ENCODE data around the gene DMPK. TPM values are rescaled to one million over a fixed set of nuclear protein-coding genes. Genes with fewer than 3 reads are reported as not detected.
"Not testable (repeated sequence)": the region's sequence is repeated elsewhere in the genome, so short reads cannot be mapped to it uniquely, and the experiment has no call there.

The DMPK gene
- total RNA-seq, 6 experiments from 2014 or later = 85.5 to 144 (median 102) TPM

DNA sequence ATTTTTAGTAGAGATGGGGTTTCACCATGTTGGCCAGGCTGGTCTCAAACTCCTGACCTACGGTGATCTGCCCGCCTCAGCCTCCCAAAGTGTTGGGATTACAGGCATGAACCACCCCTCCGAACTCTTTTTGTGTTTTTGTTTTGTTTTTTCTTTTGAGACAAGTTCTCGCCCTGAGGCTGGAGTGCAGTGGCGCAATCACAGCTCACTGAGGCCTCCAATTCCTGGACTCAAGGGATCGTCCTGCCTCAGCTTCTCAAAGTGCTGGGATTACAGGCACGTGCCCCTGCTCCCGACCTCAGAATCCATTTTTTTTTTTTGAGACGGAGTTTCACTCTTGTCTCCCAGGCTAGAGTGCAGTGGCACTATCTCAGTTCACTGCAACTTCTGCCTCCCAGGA is 24.6 kb downstream of the DMPK start:
- DNase-seq = no peak
- H3K27me3 Mint-ChIP-seq (ENCODE audit: insufficient read depth) = peaks cover 13% of the 10 kb centered on the region
- no peak overlapping the region for H3K4me3 Mint-ChIP-seq
- TF ChIP-seq CTCF (IDR thresholded peaks at IDR 0.05) = no peak
- no peaks in the 10 kb centered on the region; the same call in 1 of the 2 replicates for H3K4me1 Mint-ChIP-seq (ENCODE audit: low read depth)
- H3K27ac Mint-ChIP-seq = no peak overlapping the region
- H3K9me3 Mint-ChIP-seq = no peaks in the 10 kb centered on the region
- H3K36me3 Mint-ChIP-seq (ENCODE audit: low read depth) = no peaks in the 10 kb centered on the region

DNA sequence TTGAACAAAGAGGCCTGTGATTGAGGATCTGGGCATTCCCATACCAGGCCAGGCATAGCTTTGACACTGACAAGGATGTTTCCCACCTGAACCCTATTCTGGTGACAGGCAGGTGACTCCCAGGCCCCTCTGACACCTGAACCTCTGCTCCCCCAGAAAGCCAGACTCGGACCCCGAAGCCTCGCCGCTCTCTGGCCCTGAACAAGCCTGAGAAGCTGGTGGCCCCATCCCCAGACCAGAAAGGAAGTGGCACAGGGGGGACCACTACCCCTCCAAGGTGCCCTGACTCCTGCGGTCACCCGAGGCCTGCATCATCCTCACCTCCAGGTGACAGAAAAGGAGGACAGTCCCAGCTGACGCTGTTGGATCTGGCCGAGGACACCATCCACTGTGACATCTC is 28.0 kb downstream of the DMPK start:
- TF ChIP-seq CTCF (IDR thresholded peaks at IDR 0.05) = no peak
- Mint-ChIP-seq H3K4me1 (ENCODE audit: low read depth) (no peaks in the 10 kb centered on the region; the same call in 1 of the 2 replicates), H3K27me3 (ENCODE audit: insufficient read depth) (peaks cover 10% of the 10 kb centered on the region), H3K36me3 (ENCODE audit: low read depth) (no peaks in the 10 kb centered on the region), H3K4me3 (no peak overlapping the region), H3K9me3 (no peaks in the 10 kb centered on the region), H3K27ac (no peak overlapping the region)
- DNase-seq = no peak

DNA sequence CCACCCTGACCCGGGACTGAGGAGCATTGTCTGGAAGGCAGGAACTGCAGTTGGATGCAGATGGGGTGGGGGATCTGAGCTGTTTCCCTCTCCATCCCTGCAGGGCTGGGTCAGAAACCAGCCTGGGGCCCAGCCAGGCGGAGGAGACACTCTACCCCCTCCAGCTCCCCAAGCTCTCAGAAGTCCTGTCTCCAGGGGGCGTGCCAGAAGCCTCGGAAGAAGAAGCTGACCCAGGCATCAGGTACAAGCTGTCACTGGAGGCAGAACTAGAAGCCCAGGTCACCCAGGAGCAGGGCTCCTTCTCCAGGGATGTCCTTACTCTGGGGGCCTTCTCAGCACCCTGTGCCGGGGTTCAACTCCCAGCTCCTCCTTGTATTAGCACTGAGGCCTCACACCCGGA is 28.7 kb downstream of the DMPK start:
- Mint-ChIP-seq H3K27ac (no peak overlapping the region), H3K36me3 (ENCODE audit: low read depth) (no peaks in the 10 kb centered on the region), H3K4me3 (no peak overlapping the region), H3K9me3 (no peaks in the 10 kb centered on the region), H3K27me3 (ENCODE audit: insufficient read depth) (peaks cover 5% of the 10 kb centered on the region), H3K4me1 (ENCODE audit: low read depth) (no peaks in the 10 kb centered on the region; the same call in 1 of the 2 replicates)
- DNase-seq = no peak
- TF ChIP-seq CTCF (IDR thresholded peaks at IDR 0.05) = peak; percentile 18; the same call in 1 of the 2 replicates

- H3K27ac Mint-ChIP-seq = no peak overlapping the region
- H3K9me3 Mint-ChIP-seq = no peaks in the 10 kb centered on the region
- no peaks in the 10 kb centered on the region for H3K36me3 Mint-ChIP-seq (ENCODE audit: low read depth)
- no peak for DNase-seq
- no peak overlapping the region for H3K4me3 Mint-ChIP-seq
- no peak for TF ChIP-seq CTCF (IDR thresholded peaks at IDR 0.05)
- H3K4me1 Mint-ChIP-seq (ENCODE audit: low read depth) = no peaks in the 10 kb centered on the region; the same call in none of the 2 replicates
- H3K27me3 Mint-ChIP-seq (ENCODE audit: insufficient read depth) = peaks cover 1% of the 10 kb centered on the region; the same call in 1 of the 2 replicates
Measured at GRCh38 chr19:45752639-45753038, 29.7 kb downstream of the DMPK start.

DNA sequence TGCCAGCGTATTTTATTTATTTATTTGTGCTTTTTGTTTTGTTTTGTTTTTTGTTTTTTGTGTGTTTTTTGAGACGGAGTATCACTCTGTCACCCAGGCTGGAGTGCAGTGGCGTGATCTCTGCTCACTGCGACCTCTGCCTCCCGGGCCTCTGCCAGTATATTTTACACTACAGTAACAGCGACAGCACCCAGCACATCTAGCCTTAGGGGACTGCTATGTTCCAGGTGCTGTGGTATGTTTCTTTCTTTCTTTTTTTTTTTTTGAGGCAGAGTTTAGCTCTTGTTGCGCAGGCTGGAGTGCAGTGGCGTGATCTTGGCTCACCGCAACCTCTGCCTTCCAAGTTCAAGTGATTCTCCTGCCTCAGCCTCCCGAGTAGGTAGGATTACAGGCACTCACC is 30.8 kb downstream of the DMPK start:
- H3K4me3 Mint-ChIP-seq; H3K9me3 Mint-ChIP-seq; DNase-seq; H3K27me3 Mint-ChIP-seq (ENCODE audit: insufficient read depth); H3K36me3 Mint-ChIP-seq (ENCODE audit: low read depth); H3K27ac Mint-ChIP-seq: not testable (repeated sequence)
- peaks cover 12% of the 10 kb centered on the region for H3K4me1 Mint-ChIP-seq (ENCODE audit: low read depth)

- no peak for TF ChIP-seq CTCF (IDR thresholded peaks at IDR 0.05)
- peaks cover 12% of the 10 kb centered on the region for H3K4me1 Mint-ChIP-seq (ENCODE audit: low read depth)
- no peak overlapping the region for H3K4me3 Mint-ChIP-seq
- no peak overlapping the region for H3K27ac Mint-ChIP-seq
- no peak for DNase-seq
- no peaks in the 10 kb centered on the region for H3K9me3 Mint-ChIP-seq
- H3K27me3 Mint-ChIP-seq (ENCODE audit: insufficient read depth) = peaks cover 8% of the 10 kb centered on the region
- H3K36me3 Mint-ChIP-seq (ENCODE audit: low read depth) = no peaks in the 10 kb centered on the region
Measured at GRCh38 chr19:45747513-45747912, 34.8 kb downstream of the DMPK start.

Data from HFFc6 (cell line).